Activated T-cell treated with anti-CD3 and anti-CD28 coated beads, Interleukin-2, amount 50 U/mL, for 4 hours (primary cell): Measurements from ENCODE around the gene GLRX3. TPM values are rescaled to one million over a fixed set of nuclear protein-coding genes. Genes with fewer than 3 reads are reported as not detected.
"Not testable (repeated sequence)": the region's sequence is repeated elsewhere in the genome, so short reads cannot be mapped to it uniquely, and the experiment has no call there.

Experiments used
- ATAC-seq, 2 donors: fragments of 200-7000 bp; cut with Tn5 transposase; one replicate each; pipeline ENCODE4 v1.10.0; 2021
- DNase-seq: peaks from one replicate; pipeline ENCODE4 v3.0.0-alpha.2; 2020
- H3K27me3 Mint-ChIP-seq: one replicate; pipeline ENCODE4 v1.8.0; 2021; ENCODE audit warnings: low read depth, mixed read lengths
- H3K36me3 Mint-ChIP-seq: one replicate; pipeline ENCODE4 v1.8.0; 2022; ENCODE audit warnings: mixed read lengths; ENCODE audit not compliant: insufficient read depth
- H3K4me1 Mint-ChIP-seq: one replicate; pipeline ENCODE4 v1.8.0; 2021; ENCODE audit warnings: low read depth, mixed read lengths
- H3K4me3 Mint-ChIP-seq: one replicate; pipeline ENCODE4 v1.8.0; 2021; ENCODE audit warnings: mild to moderate bottlenecking, moderate library complexity, mixed read lengths
- H3K9me3 Mint-ChIP-seq: one replicate; pipeline ENCODE4 v1.8.0; 2021; ENCODE audit warnings: mixed read lengths
- total RNA-seq, 3 donors: library from RNA; stranded (reverse); gene quantifications; one replicate each; pipeline ENCODE4 v1.2.1, GENCODE V29; 2021

The GLRX3 gene
- total RNA-seq, result 100 to 1,000 TPM; 170 to 178 (median 172) TPM

GRCh38 chr10:130136226-130137089 is at the start of gene GLRX3:
GLRX3 (plus strand) TSS chr10:130136391; CDS start chr10:130136421, 30 bp downstream.
- Mint-ChIP-seq H3K36me3 (peaks cover 10% of the 10 kb centered on the region), H3K4me1 (peaks cover 41% of the 10 kb centered on the region), H3K9me3 (no peaks in the 10 kb centered on the region), H3K27me3 (peaks cover 6% of the 10 kb centered on the region), H3K4me3 (peak within 1 kb of the TSS; percentile 90)
- DNase-seq (peak; percentile 89), ATAC-seq (peak; percentile 88)

GRCh38 chr10:130090565-130090964 is 45.6 kb upstream of the GLRX3 start:
- not testable (repeated sequence) for H3K27me3 Mint-ChIP-seq, DNase-seq, ATAC-seq, H3K4me3 Mint-ChIP-seq, H3K4me1 Mint-ChIP-seq
- Mint-ChIP-seq H3K36me3 (peaks cover 51% of the 10 kb centered on the region), H3K9me3 (peaks cover 19% of the 10 kb centered on the region)

GRCh38 chr10:130099344-130099743 is 36.8 kb upstream of the GLRX3 start:
- H3K4me1 Mint-ChIP-seq, result no peaks in the 10 kb centered on the region
- H3K9me3 Mint-ChIP-seq, result no peaks in the 10 kb centered on the region
- no peak for ATAC-seq
- H3K27me3 Mint-ChIP-seq, result no peaks in the 10 kb centered on the region
- H3K36me3 Mint-ChIP-seq, result peaks cover 12% of the 10 kb centered on the region
- no peak for DNase-seq
- H3K4me3 Mint-ChIP-seq, result no peak overlapping the region

- peaks cover 41% of the 10 kb centered on the region for H3K4me1 Mint-ChIP-seq
- peaks cover 8% of the 10 kb centered on the region for H3K36me3 Mint-ChIP-seq
- DNase-seq (no peak), ATAC-seq (no peak)
- H3K4me3 Mint-ChIP-seq, result no peak overlapping the region
- no peaks in the 10 kb centered on the region for H3K9me3 Mint-ChIP-seq
- no peaks in the 10 kb centered on the region for H3K27me3 Mint-ChIP-seq
Measured at GRCh38 chr10:130105724-130106123, 30.5 kb upstream of the GLRX3 start.

GRCh38 chr10:130108146-130108545 is 28.0 kb upstream of the GLRX3 start:
- not testable (repeated sequence) for DNase-seq, H3K9me3 Mint-ChIP-seq, ATAC-seq, H3K27me3 Mint-ChIP-seq, H3K36me3 Mint-ChIP-seq
- peaks cover 58% of the 10 kb centered on the region for H3K4me1 Mint-ChIP-seq
- peak overlapping the region; percentile 62 for H3K4me3 Mint-ChIP-seq

- no peak for DNase-seq
- no peaks in the 10 kb centered on the region for H3K27me3 Mint-ChIP-seq
- ATAC-seq, result no peak
- H3K4me1 Mint-ChIP-seq, result peaks cover 59% of the 10 kb centered on the region
- no peaks in the 10 kb centered on the region for H3K9me3 Mint-ChIP-seq
- peak overlapping the region; percentile 94 for H3K4me3 Mint-ChIP-seq
- peaks cover 5% of the 10 kb centered on the region for H3K36me3 Mint-ChIP-seq
Measured at GRCh38 chr10:130108934-130109604, 27.1 kb upstream of the GLRX3 start.

- Mint-ChIP-seq H3K4me1 (peaks cover 59% of the 10 kb centered on the region), H3K36me3 (peaks cover 5% of the 10 kb centered on the region), H3K4me3 (peak overlapping the region; percentile 94), H3K27me3 (no peaks in the 10 kb centered on the region), H3K9me3 (no peaks in the 10 kb centered on the region)
- no peak for ATAC-seq
- peak; percentile 67 for DNase-seq
Measured at GRCh38 chr10:130109796-130110245, 26.4 kb upstream of the GLRX3 start.

- ATAC-seq (peak; percentile 83 to 85), DNase-seq (peak; percentile 99)
- Mint-ChIP-seq H3K4me1 (peaks cover 59% of the 10 kb centered on the region), H3K27me3 (no peaks in the 10 kb centered on the region), H3K4me3 (peak within 1 kb of the TSS; percentile 94), H3K36me3 (peaks cover 5% of the 10 kb centered on the region), H3K9me3 (no peaks in the 10 kb centered on the region)
Measured at GRCh38 chr10:130110246-130111112, 25.7 kb upstream of the GLRX3 start, which contains the start of gene C10orf143. C10orf143 (minus strand) TSS chr10:130110830; CDS start chr10:130110772, 58 bp downstream.

- Mint-ChIP-seq H3K27me3 (no peaks in the 10 kb centered on the region), H3K9me3 (no peaks in the 10 kb centered on the region), H3K4me3 (peak overlapping the region; percentile 94), H3K36me3 (no peaks in the 10 kb centered on the region), H3K4me1 (peaks cover 55% of the 10 kb centered on the region)
- peak; percentile 83 to 84 for ATAC-seq
- peak; percentile 89 for DNase-seq
Measured at GRCh38 chr10:130111113-130111851, 24.9 kb upstream of the GLRX3 start.

GRCh38 chr10:130111852-130112180 is 24.4 kb upstream of the GLRX3 start:
- H3K27me3 Mint-ChIP-seq, result no peaks in the 10 kb centered on the region
- H3K4me3 Mint-ChIP-seq, result peak overlapping the region; percentile 94
- peaks cover 49% of the 10 kb centered on the region for H3K4me1 Mint-ChIP-seq
- no peaks in the 10 kb centered on the region for H3K9me3 Mint-ChIP-seq
- no peaks in the 10 kb centered on the region for H3K36me3 Mint-ChIP-seq
- DNase-seq (no peak), ATAC-seq (no peak)

GRCh38 chr10:130112821-130113220 is 23.4 kb upstream of the GLRX3 start:
- Mint-ChIP-seq H3K4me3 (peak overlapping the region; percentile 94), H3K4me1 (peaks cover 39% of the 10 kb centered on the region), H3K9me3 (peaks cover 7% of the 10 kb centered on the region), H3K36me3 (no peaks in the 10 kb centered on the region), H3K27me3 (no peaks in the 10 kb centered on the region)
- DNase-seq, result no peak
- ATAC-seq, result no peak

- ATAC-seq, H3K27me3 Mint-ChIP-seq, H3K4me1 Mint-ChIP-seq, H3K9me3 Mint-ChIP-seq, H3K4me3 Mint-ChIP-seq, H3K36me3 Mint-ChIP-seq, DNase-seq: not testable (repeated sequence)
Measured at GRCh38 chr10:130116942-130117341, 19.2 kb upstream of the GLRX3 start.

GRCh38 chr10:130117535-130117934 is 18.7 kb upstream of the GLRX3 start:
- not testable (repeated sequence) for H3K4me3 Mint-ChIP-seq, ATAC-seq, DNase-seq, H3K4me1 Mint-ChIP-seq, H3K27me3 Mint-ChIP-seq, H3K9me3 Mint-ChIP-seq, H3K36me3 Mint-ChIP-seq
